HEK293T (cell line): ENCODE measurements around the gene BORCS6.
A peak's percentile ranks its signal among the peaks of the same experiment; 100 is the strongest.

Experiments used
- CTCF ChIA-PET: fragments of 350-600 bp; formaldehyde crosslinking; extraction: SDS; loops from one replicate; lab custom pipeline; 2021; ENCODE audit warnings: antibody characterized with exemption, inconsistent platforms; lab: Yijun Ruan, JAX
- POLR2A ChIA-PET: fragments of 350-600 bp; formaldehyde crosslinking; extraction: SDS; loops from one replicate; lab custom pipeline; 2020; ENCODE audit warnings: antibody characterized with exemption, inconsistent platforms; lab: Yijun Ruan, JAX
- DNase-seq: peaks from one replicate; pipeline ENCODE4 v3.0.0; 2012; ENCODE audit warnings: mixed read lengths; ENCODE audit errors: extremely low spot score
- ARNT ChIP-seq: fragments of 450-650 bp; IDR thresholded peaks from 2 replicates; pipeline ENCODE4 v1.6.1; 2017; ENCODE audit warnings: mild to moderate bottlenecking
- BHLHE40 ChIP-seq: fragments of 450-650 bp; IDR thresholded peaks from 2 replicates; pipeline ENCODE4 v1.6.1; 2016; ENCODE audit warnings: mild to moderate bottlenecking, moderate library complexity, borderline replicate concordance
- CTBP1 ChIP-seq: fragments of 450-650 bp; IDR thresholded peaks from 2 replicates; pipeline ENCODE4 v1.6.1; 2016; ENCODE audit warnings: borderline replicate concordance
- ELF4 ChIP-seq: fragments of 450-650 bp; IDR thresholded peaks from 2 replicates; pipeline ENCODE4 v1.6.1; 2017; ENCODE audit warnings: antibody characterized with exemption
- FOXA1 ChIP-seq: fragments of 450-650 bp; IDR thresholded peaks from 2 replicates; pipeline ENCODE4 v1.6.1; 2016; ENCODE audit warnings: mild to moderate bottlenecking
- FOXK2 ChIP-seq: fragments of 450-650 bp; IDR thresholded peaks from 2 replicates; pipeline ENCODE4 v1.6.1; 2016; ENCODE audit warnings: mild to moderate bottlenecking
- FOXM1 ChIP-seq: fragments of 450-650 bp; IDR thresholded peaks from 2 replicates; pipeline ENCODE4 v1.6.1; 2017; ENCODE audit warnings: mild to moderate bottlenecking, borderline replicate concordance
- HDGF ChIP-seq: fragments of 450-650 bp; IDR thresholded peaks from 2 replicates; pipeline ENCODE4 v1.6.1; 2017; ENCODE audit warnings: antibody characterized with exemption, borderline replicate concordance
- L3MBTL2 ChIP-seq: fragments of 450-650 bp; conservative IDR thresholded peaks from 2 replicates; pipeline ENCODE4 v1.6.1; 2016; ENCODE audit warnings: mild to moderate bottlenecking
- LEF1 ChIP-seq: fragments of 450-650 bp; IDR thresholded peaks from 2 replicates; pipeline ENCODE4 v1.6.1; 2017; ENCODE audit warnings: mild to moderate bottlenecking, borderline replicate concordance
- NFRKB ChIP-seq: fragments of 450-650 bp; IDR thresholded peaks from 2 replicates; pipeline ENCODE4 v1.6.1; 2016; ENCODE audit warnings: mild to moderate bottlenecking, moderate library complexity
- SP1 ChIP-seq: fragments of 450-650 bp; IDR thresholded peaks from 2 replicates; pipeline ENCODE4 v1.6.1; 2017
- SUZ12 ChIP-seq: fragments of 450-650 bp; IDR thresholded peaks from 2 replicates; pipeline ENCODE4 v1.6.1; 2016; ENCODE audit warnings: mild to moderate bottlenecking
- TARDBP ChIP-seq: fragments of 450-650 bp; IDR thresholded peaks from 2 replicates; pipeline ENCODE4 v1.6.1; 2016
- ZNF384 ChIP-seq: fragments of 450-650 bp; IDR thresholded peaks from 2 replicates; pipeline ENCODE4 v1.6.1; 2016
- TF ChIP-seq, protein P1 (sequence below): fragments of 450-650 bp; IDR thresholded peaks from 2 replicates; pipeline ENCODE4 v1.6.1; 2016

Gene BORCS6

DNA sequence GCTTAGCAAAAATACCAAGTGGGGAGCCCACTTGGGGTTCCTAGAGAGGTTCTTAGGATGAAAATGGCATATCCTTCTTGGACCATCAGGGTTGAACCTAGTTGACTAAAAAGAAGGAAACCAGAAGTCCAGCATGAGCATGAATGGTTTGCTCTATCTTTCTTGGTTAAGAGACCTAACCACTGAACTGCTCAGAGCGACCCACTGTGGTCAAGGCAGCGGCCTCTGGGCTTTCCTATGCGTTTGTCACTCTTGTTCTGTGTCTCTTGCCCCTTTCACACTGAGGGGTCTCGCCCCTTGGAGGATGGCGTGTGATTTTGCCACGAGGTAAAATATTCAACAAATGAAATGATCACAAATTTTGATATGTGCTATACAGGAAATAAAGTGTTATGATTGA is 526 bp upstream of the BORCS6 start:
- no peak for TF ChIP-seq HDGF
- TF ChIP-seq BHLHE40 = no peak
- TF ChIP-seq SP1 = no peak
- no peak for TF ChIP-seq NFRKB
- no peak for TF ChIP-seq ZNF384
- no peak for TF ChIP-seq ARNT
- no peak for TF ChIP-seq L3MBTL2
- TF ChIP-seq SUZ12 = no peak
- TF ChIP-seq FOXA1 = no peak
- no peak for TF ChIP-seq LEF1
- TF ChIP-seq FOXK2 = no peak
- no peak for TF ChIP-seq ELF4
- TF ChIP-seq CTBP1 = no peak
- TF ChIP-seq, protein P1, sequence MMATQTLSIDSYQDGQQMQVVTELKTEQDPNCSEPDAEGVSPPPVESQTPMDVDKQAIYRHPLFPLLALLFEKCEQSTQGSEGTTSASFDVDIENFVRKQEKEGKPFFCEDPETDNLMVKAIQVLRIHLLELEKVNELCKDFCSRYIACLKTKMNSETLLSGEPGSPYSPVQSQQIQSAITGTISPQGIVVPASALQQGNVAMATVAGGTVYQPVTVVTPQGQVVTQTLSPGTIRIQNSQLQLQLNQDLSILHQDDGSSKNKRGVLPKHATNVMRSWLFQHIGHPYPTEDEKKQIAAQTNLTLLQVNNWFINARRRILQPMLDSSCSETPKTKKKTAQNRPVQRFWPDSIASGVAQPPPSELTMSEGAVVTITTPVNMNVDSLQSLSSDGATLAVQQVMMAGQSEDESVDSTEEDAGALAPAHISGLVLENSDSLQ = no peak
- TF ChIP-seq FOXM1 = no peak
- no peak for TF ChIP-seq TARDBP
- DNase-seq = no peak
- ChIA-PET POLR2A (interaction anchor here (0.7 to 10.5 kb wide), 11 partner anchors 11 to 597 kb away, joined by 3 to 135 read pairs (median 8); partner anchors contain the start of genes AURKB, CTC1, SLC25A35 and TMEM107), CTCF (interaction anchor here (0.7 to 0.8 kb wide), 2 partner anchors 33 to 37 kb away, joined by 4 to 5 read pairs; no protein-coding TSS in a partner anchor)

GRCh38 chr17:8189041-8189710 is 804 bp downstream of the BORCS6 start:
- ChIA-PET CTCF (interaction anchor here (0.7 to 1.0 kb wide), 2 partner anchors 8 to 655 kb away, joined by 3 to 5 read pairs; no protein-coding TSS in a partner anchor), POLR2A (interaction anchor here (0.7 to 10.5 kb wide), 9 partner anchors 11 to 106 kb away, joined by 3 to 135 read pairs (median 8); partner anchors contain the start of genes AURKB, CTC1 and SLC25A35)
- no peak for DNase-seq
- TF ChIP-seq TARDBP (no peak), L3MBTL2 (no peak)
- TF ChIP-seq, protein P1 = no peak

- POLR2A ChIA-PET = interaction anchor here (0.7 to 10.5 kb wide), 9 partner anchors 11 to 188 kb away, joined by 3 to 135 read pairs (median 7); partner anchors contain the start of genes AURKB, CTC1, KRABD2 and SLC25A35
- no peak for DNase-seq
- TF ChIP-seq LEF1 = no peak
- TF ChIP-seq SUZ12 = no peak
- no peak for TF ChIP-seq ELF4
- TF ChIP-seq TARDBP = no peak
- TF ChIP-seq FOXK2 = no peak
- no peak for TF ChIP-seq NFRKB
- TF ChIP-seq ZNF384 = no peak
- TF ChIP-seq, protein P1 = no peak
- no peak for TF ChIP-seq ARNT
- TF ChIP-seq SP1 = no peak
- TF ChIP-seq L3MBTL2 = no peak
- TF ChIP-seq HDGF = no peak
- no peak for TF ChIP-seq FOXM1
- no peak for TF ChIP-seq FOXA1
- TF ChIP-seq CTBP1 = no peak
- no peak for TF ChIP-seq BHLHE40
- CTCF ChIA-PET = interaction anchor here (0.6 to 0.7 kb wide), 4 partner anchors 20 to 656 kb away, joined by 3 to 5 read pairs (median 4); partner anchors contain the start of gene SLC25A35
Measured at GRCh38 chr17:8188263-8188839, 1.6 kb downstream of the BORCS6 start.

DNA sequence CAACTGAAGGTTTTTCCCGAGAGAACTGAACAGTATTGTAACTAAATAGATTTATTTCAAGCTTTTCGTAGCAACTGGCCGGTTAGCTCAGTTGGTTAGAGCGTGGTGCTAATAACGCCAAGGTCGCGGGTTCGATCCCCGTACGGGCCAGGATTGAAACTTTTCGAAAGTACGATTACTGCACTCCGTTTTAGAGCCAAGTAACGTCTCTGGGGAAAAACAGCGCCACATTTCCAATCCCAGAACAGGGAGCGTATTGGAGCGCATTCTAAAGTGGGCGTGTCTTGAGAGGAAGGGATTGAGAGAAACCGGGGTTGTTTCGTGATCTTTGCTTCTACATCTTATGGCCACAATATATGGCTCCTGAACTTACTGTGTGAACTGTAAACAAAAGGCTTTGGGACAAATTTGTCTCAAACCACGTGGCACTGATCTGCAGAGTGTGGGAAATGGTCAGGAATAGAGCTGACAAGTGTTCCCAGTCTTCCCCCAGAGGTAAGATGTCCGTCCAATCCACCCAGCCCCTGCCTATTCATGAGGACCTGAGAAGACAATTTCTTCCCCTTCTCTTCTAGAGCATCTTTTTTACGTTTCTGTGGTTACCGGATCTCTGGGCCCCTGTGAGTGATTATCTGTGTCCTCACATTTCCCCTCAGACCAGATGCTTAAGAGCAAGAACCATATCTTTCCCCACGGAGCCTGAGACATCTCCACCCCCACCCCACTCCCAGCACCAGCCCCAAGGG is 2.3 kb downstream of the BORCS6 start:
- CTCF ChIA-PET = interaction anchor here (0.6 to 0.7 kb wide), 3 partner anchors 21 to 530 kb away, joined by 3 to 5 read pairs (median 4); no protein-coding TSS in a partner anchor
- no peak; the same call in 1 of the 2 replicates for TF ChIP-seq CTBP1
- TF ChIP-seq FOXM1 = no peak
- TF ChIP-seq L3MBTL2 = peak; percentile 7; the same call in 1 of the 2 replicates
- TF ChIP-seq FOXK2 = no peak
- POLR2A ChIA-PET = interaction anchor here (0.7 to 10.5 kb wide), 10 partner anchors 12 to 256 kb away, joined by 3 to 135 read pairs (median 6); partner anchors contain the start of genes AURKB, CNTROB, CTC1 and KRABD2
- peak; percentile 75 for DNase-seq

- DNase-seq = peak; percentile 68
- CTCF ChIA-PET = interaction anchor here (0.5 to 0.6 kb wide), 2 partner anchors 62 to 63 kb away, joined by 3 read pairs; partner anchors contain the start of gene HES7
- TF ChIP-seq L3MBTL2 = peak; percentile 53; the same call in 1 of the 2 replicates
- no peak for TF ChIP-seq ELF4
- TF ChIP-seq, protein P1 = 0 out of 2 replicates have a peak, but pooled peaks have one; percentile 6
- peak; percentile 5; the same call in 1 of the 2 replicates for TF ChIP-seq ARNT
- POLR2A ChIA-PET = interaction anchor here (0.7 to 10.5 kb wide), 9 partner anchors 12 to 255 kb away, joined by 3 to 135 read pairs (median 5); partner anchors contain the start of genes AURKB, CNTROB, KRABD2 and SLC25A35
Measured at GRCh38 chr17:8186787-8187516, 3.0 kb downstream of the BORCS6 start.
